HepG2 (cell line): Measurements from ENCODE around the gene EDC3. TPM values are rescaled to one million over a fixed set of nuclear protein-coding genes. Genes with fewer than 3 reads are reported as not detected.

ENCODE experiments used
- AGO1 ChIP-seq: fragments of 200-400 bp; formaldehyde crosslinking; IDR thresholded peaks from 2 replicates; pipeline ENCODE4 v1.6.1; 2017; ENCODE audit warnings: mild to moderate bottlenecking, low read depth, low read length, moderate library complexity; ENCODE audit not compliant: poor library complexity, severe bottlenecking
- EP300 ChIP-seq, 3 experiments: sonication (generic) in 1 of 3; formaldehyde crosslinking in 1 of 3; IDR thresholded peaks; 2 replicates each; pipeline versions ENCODE4 v1.5.1 to v1.6.1; 2011 to 2020; ENCODE audit warnings: low read depth in 2 of 3, low read length in 2 of 3, borderline replicate concordance in 1 of 3, improper control_type of control experiment in 1 of 3, mild to moderate bottlenecking in 1 of 3, missing genetic modification reagents in 1 of 3, moderate library complexity in 1 of 3
- ERF ChIP-seq: IDR thresholded peaks from 2 replicates; pipeline ENCODE4 v1.6.1; 2018; ENCODE audit warnings: missing biosample characterization, missing genetic modification reagents
- GATA4 ChIP-seq: sonication (generic); IDR thresholded peaks from 2 replicates; pipeline ENCODE4 v1.6.1; 2016; ENCODE audit warnings: antibody characterized with exemption, low read depth, borderline replicate concordance
- MTA3 ChIP-seq: sonication (generic); formaldehyde crosslinking; IDR thresholded peaks from 2 replicates; pipeline ENCODE4 v1.4.0; 2020; ENCODE audit warnings: missing genetic modification reagents
- NFKB2 ChIP-seq: sonication (generic); formaldehyde crosslinking; IDR thresholded peaks from 2 replicates; pipeline ENCODE4 v1.4.0; 2020; ENCODE audit warnings: missing genetic modification reagents, borderline replicate concordance
- NONO ChIP-seq, 2 experiments: fragments of 450-650 bp in 1 of 2; sonication (generic) in 1 of 2; formaldehyde crosslinking in 1 of 2; IDR thresholded peaks in 1 of 2; conservative IDR thresholded peaks in 1 of 2; 2 replicates each; pipeline versions ENCODE4 v1.6.1 to v1.8.0; 2017 to 2022; ENCODE audit warnings: mild to moderate bottlenecking in 1 of 2, missing genetic modification reagents in 1 of 2, moderate library complexity in 1 of 2
- PBX3 ChIP-seq: sonication (generic); formaldehyde crosslinking; IDR thresholded peaks from 2 replicates; pipeline ENCODE4 v1.8.1; 2023; ENCODE audit warnings: missing genetic modification reagents, inconsistent platforms, borderline replicate concordance
- RELA ChIP-seq: sonication (generic); formaldehyde crosslinking; IDR thresholded peaks from 2 replicates; pipeline ENCODE4 v1.4.0; 2020; ENCODE audit warnings: missing genetic modification reagents
- REXO4 ChIP-seq: sonication (generic); formaldehyde crosslinking; IDR thresholded peaks from 2 replicates; pipeline ENCODE4 v1.8.0; 2022; ENCODE audit warnings: missing genetic modification reagents, mild to moderate bottlenecking, borderline replicate concordance
- SRSF4 ChIP-seq: fragments of 200-400 bp; formaldehyde crosslinking; IDR thresholded peaks from one replicate; pipeline ENCODE4 v1.6.1; 2018; ENCODE audit warnings: mild to moderate bottlenecking, low read depth, low read length, moderate library complexity; ENCODE audit not compliant: poor library complexity, severe bottlenecking
- TAF1 ChIP-seq: sonication (generic); formaldehyde crosslinking; IDR thresholded peaks from 2 replicates; pipeline ENCODE4 v1.4.0; 2020; ENCODE audit warnings: missing genetic modification reagents
- ZBTB44 ChIP-seq: sonication (generic); formaldehyde crosslinking; IDR thresholded peaks from 2 replicates; pipeline ENCODE4 v1.4.0; 2020; ENCODE audit warnings: missing genetic modification reagents
- ZC3H4 ChIP-seq: sonication (generic); formaldehyde crosslinking; IDR thresholded peaks from 2 replicates; pipeline ENCODE4 v1.4.0; 2020; ENCODE audit warnings: missing genetic modification reagents, borderline replicate concordance
- ZNF207 ChIP-seq: fragments of 450-650 bp; IDR thresholded peaks from 2 replicates; pipeline ENCODE4 v1.6.1; 2016; ENCODE audit warnings: antibody characterized with exemption, borderline replicate concordance
- ZNF44 ChIP-seq: sonication (generic); formaldehyde crosslinking; IDR thresholded peaks from 2 replicates; pipeline ENCODE4 v1.5.1; 2020; ENCODE audit warnings: mild to moderate bottlenecking, missing genetic modification reagents
- ZNF572 ChIP-seq: sonication (generic); formaldehyde crosslinking; IDR thresholded peaks from 2 replicates; pipeline ENCODE4 v1.5.1; 2020; ENCODE audit warnings: mild to moderate bottlenecking, missing genetic modification reagents
- polyA plus RNA-seq, 8 experiments: library from polyadenylated mRNA; depleted of rRNA in 3 of 8; stranded (reverse) in 7 of 8; unstranded in 1 of 8; fragments of >200 nt; fragmentation: Illumina TruSeq in 4 of 8; extraction: Trizol in 4 of 8; gene quantifications; 2 replicates each; pipeline versions ENCODE4 v1.2.1 to v1.2.3, GENCODE V29; 2011 to 2016; ENCODE audit warnings: low read depth in 4 of 8, missing spikeins in 1 of 8, mixed read lengths in 1 of 8; ENCODE audit not compliant: insufficient read depth in 1 of 8
- total RNA-seq, 5 experiments: library from RNA; depleted of rRNA; stranded (reverse); fragments of >200 nt; fragmentation: Illumina TruSeq; extraction: Trizol; gene quantifications; 2 replicates each; pipeline ENCODE4 v1.2.3, GENCODE V29; 2016; ENCODE audit warnings: low read depth in 1 of 5
- TF ChIP-seq, protein P1 (sequence below): sonication (generic); formaldehyde crosslinking; IDR thresholded peaks from 2 replicates; pipeline ENCODE4 v1.5.1; 2020; ENCODE audit warnings: mild to moderate bottlenecking, missing genetic modification reagents, moderate library complexity
- TF ChIP-seq, protein P2 (sequence below): IDR thresholded peaks from 2 replicates; pipeline ENCODE4 v1.6.1; 2016; ENCODE audit warnings: missing biosample characterization, missing genetic modification reagents, low read depth

Gene EDC3
- total and polyA plus RNA-seq, 2 of the 13 experiments (the other 11 are each of a cell fraction or from before 2014, with no cell fraction given): 17.4 to 32.0 TPM

DNA sequence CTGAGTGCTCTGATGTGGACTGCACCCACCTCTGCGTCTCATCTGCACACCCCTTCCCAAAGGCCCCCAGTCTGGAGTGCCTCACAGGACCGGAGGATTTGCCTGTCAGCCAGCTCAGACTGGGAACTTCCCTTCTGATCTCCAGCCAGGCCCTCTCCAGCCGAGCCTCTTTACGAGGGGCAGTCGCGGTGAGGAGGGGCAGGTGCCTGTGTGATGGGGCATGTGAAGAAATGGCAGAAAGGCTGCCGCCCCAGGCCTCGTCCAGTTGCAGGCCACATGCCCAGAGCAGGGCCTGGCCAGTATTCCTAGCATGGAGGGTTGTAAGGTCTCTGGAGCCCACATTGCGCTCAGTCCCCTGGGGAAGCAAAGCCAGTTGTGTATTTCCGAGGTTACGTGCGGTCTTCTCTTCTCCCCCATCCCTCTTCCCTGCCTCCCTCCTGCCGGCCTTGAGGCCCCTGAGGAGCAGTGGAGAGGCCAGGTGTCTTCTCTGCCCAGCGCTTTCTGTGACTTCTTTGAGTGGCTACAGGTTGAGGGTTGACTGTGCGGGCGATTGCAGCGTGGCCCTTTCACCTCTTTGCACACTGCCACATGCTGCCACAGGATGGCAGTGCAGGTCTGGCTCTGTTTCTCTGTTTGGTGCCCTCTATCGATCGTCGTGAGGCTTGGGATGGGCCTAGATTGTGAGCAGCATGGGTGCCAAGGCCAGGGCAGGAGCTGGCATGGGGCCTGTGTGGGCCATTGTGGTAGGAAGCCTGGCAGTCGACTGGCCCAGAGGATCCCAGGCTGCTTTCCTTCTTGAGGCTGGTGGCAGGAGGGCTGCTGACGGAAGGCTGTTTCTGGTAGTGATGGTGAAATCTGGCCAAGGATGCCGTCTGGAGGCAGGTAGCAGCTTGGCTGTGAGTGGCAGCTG lies 74.9 kb downstream of the EDC3 start (continued):
- no peak for TF ChIP-seq PBX3 (CRISPR knock-in tag)
- no peak for TF ChIP-seq RELA
- no peak for TF ChIP-seq ZNF44 (CRISPR knock-in tag)
- no peak for TF ChIP-seq MTA3 (CRISPR knock-in tag)
- no peak for TF ChIP-seq NONO (IDR thresholded peaks at IDR 0.05)
- TF ChIP-seq NONO (CRISPR knock-in tag; conservative IDR thresholded peaks at IDR 0.05): peak; percentile 74; the same call in 1 of the 2 replicates
- no peak for TF ChIP-seq ZNF207
- TF ChIP-seq NFKB2 (CRISPR knock-in tag): no peak
- TF ChIP-seq ZBTB44 (CRISPR knock-in tag): no peak
- TF ChIP-seq, protein P1, sequence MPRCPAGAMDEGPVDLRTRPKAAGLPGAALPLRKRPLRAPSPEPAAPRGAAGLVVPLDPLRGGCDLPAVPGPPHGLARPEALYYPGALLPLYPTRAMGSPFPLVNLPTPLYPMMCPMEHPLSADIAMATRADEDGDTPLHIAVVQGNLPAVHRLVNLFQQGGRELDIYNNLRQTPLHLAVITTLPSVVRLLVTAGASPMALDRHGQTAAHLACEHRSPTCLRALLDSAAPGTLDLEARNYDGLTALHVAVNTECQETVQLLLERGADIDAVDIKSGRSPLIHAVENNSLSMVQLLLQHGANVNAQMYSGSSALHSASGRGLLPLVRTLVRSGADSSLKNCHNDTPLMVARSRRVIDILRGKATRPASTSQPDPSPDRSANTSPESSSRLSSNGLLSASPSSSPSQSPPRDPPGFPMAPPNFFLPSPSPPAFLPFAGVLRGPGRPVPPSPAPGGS (CRISPR knock-in tag): no peak
- TF ChIP-seq, protein P2, sequence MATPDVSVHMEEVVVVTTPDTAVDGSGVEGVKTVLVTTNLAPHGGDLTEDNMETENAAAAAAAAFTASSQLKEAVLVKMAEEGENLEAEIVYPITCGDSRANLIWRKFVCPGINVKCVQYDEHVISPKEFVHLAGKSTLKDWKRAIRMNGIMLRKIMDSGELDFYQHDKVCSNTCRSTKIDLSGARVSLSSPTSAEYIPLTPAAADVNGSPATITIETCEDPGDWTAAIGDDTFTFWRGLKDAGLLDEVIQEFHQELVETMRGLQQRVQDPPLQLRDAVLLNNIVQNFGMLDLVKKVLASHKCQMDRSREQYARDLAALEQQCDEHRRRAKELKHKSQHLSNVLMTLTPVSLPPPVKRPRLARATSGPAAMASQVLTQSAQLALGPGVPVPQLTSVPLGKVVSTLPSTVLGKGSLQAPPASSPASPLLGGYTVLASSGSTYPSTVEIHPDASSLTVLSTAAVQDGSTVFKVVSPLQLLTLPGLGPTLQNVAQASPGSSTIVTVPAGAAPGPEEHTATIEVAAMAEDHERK (CRISPR knock-in tag): no peak
- TF ChIP-seq ZC3H4 (CRISPR knock-in tag): no peak
- no peak for TF ChIP-seq TAF1
- 0 out of 2 replicates have a peak, but pooled peaks have one; percentile 42 for TF ChIP-seq ERF (CRISPR knock-in tag)
- no peak for TF ChIP-seq SRSF4
- TF ChIP-seq ZNF572 (CRISPR knock-in tag): no peak
- TF ChIP-seq AGO1: no peak
- no peak for TF ChIP-seq REXO4 (CRISPR knock-in tag)
- no peak for TF ChIP-seq EP300 (IDR thresholded peaks at IDR 0.05; ENCODE audit: low read depth in 2 of 2, low read length in 2 of 2)
- TF ChIP-seq EP300 (CRISPR knock-in tag; IDR thresholded peaks at IDR 0.05; ENCODE audit: borderline replicate concordance): no peak
- no peak for TF ChIP-seq GATA4
